Kidney epithelial cell (primary cell): ENCODE results near the gene NME1. TPM values are rescaled to one million over a fixed set of nuclear protein-coding genes. Genes with fewer than 3 reads are reported as not detected.

Source experiments
- DNase-seq: peaks from one replicate; pipeline ENCODE4 v3.0.0-alpha.2; 2010; ENCODE audit warnings: low read depth
- H3K27me3 ChIP-seq: 2 replicates; pipeline ENCODE4 v1.6.0; 2011; ENCODE audit warnings: low read length; ENCODE audit not compliant: control insufficient read depth, insufficient read depth
- H3K36me3 ChIP-seq: 2 replicates; pipeline ENCODE4 v1.5.1; 2011; ENCODE audit warnings: low read length; ENCODE audit not compliant: control insufficient read depth, insufficient read depth
- H3K4me3 ChIP-seq: 2 replicates; pipeline ENCODE4 v1.5.1; 2011; ENCODE audit warnings: low read depth, mild to moderate bottlenecking, control low read depth, low read length
- CTCF ChIP-seq: IDR thresholded peaks from 2 replicates; pipeline ENCODE4 v1.5.1; 2011; ENCODE audit warnings: mild to moderate bottlenecking, moderate library complexity, low read length, control low read depth, inconsistent platforms; ENCODE audit not compliant: insufficient read depth, poor library complexity, severe bottlenecking
- total RNA-seq: library from RNA; depleted of rRNA; stranded (reverse); fragments of >200 nt; gene quantifications from 2 replicates; pipeline ENCODE4 v1.2.3, GENCODE V29; 2015

The NME1 gene
- total RNA-seq, 1 donor from 2014 or later = 162 TPM

GRCh38 chr17:51197754-51198153 lies 44.4 kb downstream of the NME1 start:
- no peak for TF ChIP-seq CTCF
- peaks cover 2% of the 10 kb centered on the region for H3K36me3 ChIP-seq
- H3K4me3 ChIP-seq = no peak overlapping the region

GRCh38 chr17:51200295-51200694 lies 46.9 kb downstream of the NME1 start:
- DNase-seq = no peak
- Histone ChIP-seq H3K36me3 (peaks cover 2% of the 10 kb centered on the region), H3K4me3 (no peak overlapping the region), H3K27me3 (no peaks in the 10 kb centered on the region)
- TF ChIP-seq CTCF = no peak

More at GRCh38 chr17:51197754-51198153, 44.4 kb downstream of the NME1 start:
- no peak for DNase-seq
- no peaks in the 10 kb centered on the region for H3K27me3 ChIP-seq

GRCh38 chr17:51200846-51201245 lies 47.5 kb downstream of the NME1 start:
- Histone ChIP-seq H3K36me3 (peaks cover 2% of the 10 kb centered on the region), H3K4me3 (no peak overlapping the region), H3K27me3 (no peaks in the 10 kb centered on the region)
- TF ChIP-seq CTCF = no peak
- no peak for DNase-seq

- no peak for TF ChIP-seq CTCF
- H3K27me3 ChIP-seq = no peaks in the 10 kb centered on the region
- DNase-seq = no peak
- H3K4me3 ChIP-seq = no peak overlapping the region
- H3K36me3 ChIP-seq = no peaks in the 10 kb centered on the region
Measured at GRCh38 chr17:51203838-51204237, 50.5 kb downstream of the NME1 start.

Other genes starting within 250 kb of the NME1 start
- 85.5 and 104 TPM in 2 replicates for gene SPAG9, start 32.7 kb upstream of the NME1 start, total RNA-seq
- 1,008 and 1,016 TPM in 2 replicates for gene NME2, start 12.9 kb downstream of the NME1 start, total RNA-seq
- 7.8 and 8.8 TPM in 2 replicates for gene MBTD1, start 106.5 kb downstream of the NME1 start, total RNA-seq
- 40.9 and 43.1 TPM in 2 replicates for gene UTP18, start 107.0 kb downstream of the NME1 start, total RNA-seq